ENCODE data around the gene SLC10A1.

DNA sequence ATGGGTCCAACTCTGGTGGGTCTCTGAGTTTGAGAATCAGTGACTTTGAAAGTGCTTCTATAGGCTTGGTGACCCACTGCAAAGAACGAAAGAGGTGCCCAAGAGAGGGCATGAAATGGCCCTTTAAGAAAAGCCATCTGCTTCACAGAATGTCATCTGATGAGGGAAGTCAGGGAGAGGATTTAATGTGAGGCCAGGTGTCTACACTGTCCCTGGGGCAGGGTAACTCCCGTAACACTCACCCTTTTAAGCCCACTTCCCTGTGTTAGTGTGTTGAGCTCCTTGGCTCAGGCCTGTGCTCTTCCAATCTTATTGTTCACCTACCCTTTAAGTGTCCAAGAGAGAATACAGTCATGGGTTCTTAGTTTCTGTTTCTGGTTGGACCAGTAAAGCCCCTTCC is 46.5 kb downstream of the SLC10A1 start:
- TF ChIP-seq, protein P1, sequence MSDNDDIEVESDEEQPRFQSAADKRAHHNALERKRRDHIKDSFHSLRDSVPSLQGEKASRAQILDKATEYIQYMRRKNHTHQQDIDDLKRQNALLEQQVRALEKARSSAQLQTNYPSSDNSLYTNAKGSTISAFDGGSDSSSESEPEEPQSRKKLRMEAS (IDR thresholded peaks at IDR 0.05) = no peak
- TF ChIP-seq, protein P2, sequence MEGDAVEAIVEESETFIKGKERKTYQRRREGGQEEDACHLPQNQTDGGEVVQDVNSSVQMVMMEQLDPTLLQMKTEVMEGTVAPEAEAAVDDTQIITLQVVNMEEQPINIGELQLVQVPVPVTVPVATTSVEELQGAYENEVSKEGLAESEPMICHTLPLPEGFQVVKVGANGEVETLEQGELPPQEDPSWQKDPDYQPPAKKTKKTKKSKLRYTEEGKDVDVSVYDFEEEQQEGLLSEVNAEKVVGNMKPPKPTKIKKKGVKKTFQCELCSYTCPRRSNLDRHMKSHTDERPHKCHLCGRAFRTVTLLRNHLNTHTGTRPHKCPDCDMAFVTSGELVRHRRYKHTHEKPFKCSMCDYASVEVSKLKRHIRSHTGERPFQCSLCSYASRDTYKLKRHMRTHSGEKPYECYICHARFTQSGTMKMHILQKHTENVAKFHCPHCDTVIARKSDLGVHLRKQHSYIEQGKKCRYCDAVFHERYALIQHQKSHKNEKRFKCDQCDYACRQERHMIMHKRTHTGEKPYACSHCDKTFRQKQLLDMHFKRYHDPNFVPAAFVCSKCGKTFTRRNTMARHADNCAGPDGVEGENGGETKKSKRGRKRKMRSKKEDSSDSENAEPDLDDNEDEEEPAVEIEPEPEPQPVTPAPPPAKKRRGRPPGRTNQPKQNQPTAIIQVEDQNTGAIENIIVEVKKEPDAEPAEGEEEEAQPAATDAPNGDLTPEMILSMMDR (IDR thresholded peaks at IDR 0.05; ENCODE audit: low read depth, low read length, missing input control) = no peak
- TF ChIP-seq, protein P3, sequence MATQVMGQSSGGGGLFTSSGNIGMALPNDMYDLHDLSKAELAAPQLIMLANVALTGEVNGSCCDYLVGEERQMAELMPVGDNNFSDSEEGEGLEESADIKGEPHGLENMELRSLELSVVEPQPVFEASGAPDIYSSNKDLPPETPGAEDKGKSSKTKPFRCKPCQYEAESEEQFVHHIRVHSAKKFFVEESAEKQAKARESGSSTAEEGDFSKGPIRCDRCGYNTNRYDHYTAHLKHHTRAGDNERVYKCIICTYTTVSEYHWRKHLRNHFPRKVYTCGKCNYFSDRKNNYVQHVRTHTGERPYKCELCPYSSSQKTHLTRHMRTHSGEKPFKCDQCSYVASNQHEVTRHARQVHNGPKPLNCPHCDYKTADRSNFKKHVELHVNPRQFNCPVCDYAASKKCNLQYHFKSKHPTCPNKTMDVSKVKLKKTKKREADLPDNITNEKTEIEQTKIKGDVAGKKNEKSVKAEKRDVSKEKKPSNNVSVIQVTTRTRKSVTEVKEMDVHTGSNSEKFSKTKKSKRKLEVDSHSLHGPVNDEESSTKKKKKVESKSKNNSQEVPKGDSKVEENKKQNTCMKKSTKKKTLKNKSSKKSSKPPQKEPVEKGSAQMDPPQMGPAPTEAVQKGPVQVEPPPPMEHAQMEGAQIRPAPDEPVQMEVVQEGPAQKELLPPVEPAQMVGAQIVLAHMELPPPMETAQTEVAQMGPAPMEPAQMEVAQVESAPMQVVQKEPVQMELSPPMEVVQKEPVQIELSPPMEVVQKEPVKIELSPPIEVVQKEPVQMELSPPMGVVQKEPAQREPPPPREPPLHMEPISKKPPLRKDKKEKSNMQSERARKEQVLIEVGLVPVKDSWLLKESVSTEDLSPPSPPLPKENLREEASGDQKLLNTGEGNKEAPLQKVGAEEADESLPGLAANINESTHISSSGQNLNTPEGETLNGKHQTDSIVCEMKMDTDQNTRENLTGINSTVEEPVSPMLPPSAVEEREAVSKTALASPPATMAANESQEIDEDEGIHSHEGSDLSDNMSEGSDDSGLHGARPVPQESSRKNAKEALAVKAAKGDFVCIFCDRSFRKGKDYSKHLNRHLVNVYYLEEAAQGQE (IDR thresholded peaks at IDR 0.05) = no peak
- TF ChIP-seq HNF4G (IDR thresholded peaks at IDR 0.05) = no peak
- no peak for TF ChIP-seq JUND (IDR thresholded peaks at IDR 0.05)
- TF ChIP-seq, protein P4, sequence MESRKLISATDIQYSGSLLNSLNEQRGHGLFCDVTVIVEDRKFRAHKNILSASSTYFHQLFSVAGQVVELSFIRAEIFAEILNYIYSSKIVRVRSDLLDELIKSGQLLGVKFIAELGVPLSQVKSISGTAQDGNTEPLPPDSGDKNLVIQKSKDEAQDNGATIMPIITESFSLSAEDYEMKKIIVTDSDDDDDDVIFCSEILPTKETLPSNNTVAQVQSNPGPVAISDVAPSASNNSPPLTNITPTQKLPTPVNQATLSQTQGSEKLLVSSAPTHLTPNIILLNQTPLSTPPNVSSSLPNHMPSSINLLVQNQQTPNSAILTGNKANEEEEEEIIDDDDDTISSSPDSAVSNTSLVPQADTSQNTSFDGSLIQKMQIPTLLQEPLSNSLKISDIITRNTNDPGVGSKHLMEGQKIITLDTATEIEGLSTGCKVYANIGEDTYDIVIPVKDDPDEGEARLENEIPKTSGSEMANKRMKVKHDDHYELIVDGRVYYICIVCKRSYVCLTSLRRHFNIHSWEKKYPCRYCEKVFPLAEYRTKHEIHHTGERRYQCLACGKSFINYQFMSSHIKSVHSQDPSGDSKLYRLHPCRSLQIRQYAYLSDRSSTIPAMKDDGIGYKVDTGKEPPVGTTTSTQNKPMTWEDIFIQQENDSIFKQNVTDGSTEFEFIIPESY (IDR thresholded peaks at IDR 0.05) = no peak
